NCI-H748 treated with DMSO at 0.1 percent for 48 hours (cell line): Measurements from ENCODE around the gene MRPS6.

ENCODE experiments used
- DNase-seq: peaks from one replicate; lab custom pipeline; 2025; lab: John Stamatoyannopoulos, UW

MRPS6 gene

DNA sequence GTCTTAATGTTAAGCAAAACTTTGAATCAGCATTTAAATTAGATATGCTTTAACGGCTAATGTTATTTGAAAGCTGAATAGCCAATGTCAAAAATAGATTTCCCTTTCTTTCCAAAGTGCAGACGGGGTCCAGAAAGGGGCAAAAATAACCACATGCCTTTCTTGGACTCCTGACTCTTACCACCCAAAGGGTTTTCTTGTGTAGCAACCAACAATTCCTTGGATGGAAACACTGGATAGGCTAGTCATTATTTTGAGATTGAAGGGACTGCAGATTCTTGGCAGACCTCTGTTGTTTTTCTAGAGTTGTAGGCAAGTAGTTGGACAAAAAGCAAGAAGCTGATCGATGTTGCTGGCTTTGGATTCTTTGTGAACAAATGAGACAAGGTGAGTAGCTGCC lies 107.0 kb downstream of the MRPS6 start:
- no peak for DNase-seq

DNA sequence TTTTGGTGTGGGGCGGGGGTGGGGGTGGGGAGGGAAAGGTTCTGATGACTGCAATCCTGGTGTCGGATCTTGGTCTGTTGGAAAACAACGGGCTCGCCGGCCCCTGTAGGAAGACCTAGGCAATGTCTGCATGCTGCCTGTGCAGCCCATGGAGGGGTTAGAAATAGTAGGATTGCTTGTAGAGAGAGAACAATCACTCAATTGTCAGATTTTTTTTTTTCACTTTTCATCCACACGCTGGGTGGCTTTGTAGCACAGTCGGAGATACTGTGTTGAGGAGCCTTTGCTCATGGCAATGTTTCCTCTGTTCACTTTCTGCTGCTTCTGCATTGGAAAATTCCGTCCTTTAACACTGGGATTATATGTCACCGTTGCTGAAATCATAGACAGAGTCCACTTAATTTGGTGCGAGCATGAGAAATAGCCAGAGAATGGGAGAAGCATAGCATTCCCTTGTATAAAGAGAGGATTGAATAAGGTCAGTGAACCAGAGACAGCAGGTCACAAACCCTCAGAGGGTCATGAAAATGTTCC lies 107.5 kb downstream of the MRPS6 start:
- DNase-seq = no peak

DNA sequence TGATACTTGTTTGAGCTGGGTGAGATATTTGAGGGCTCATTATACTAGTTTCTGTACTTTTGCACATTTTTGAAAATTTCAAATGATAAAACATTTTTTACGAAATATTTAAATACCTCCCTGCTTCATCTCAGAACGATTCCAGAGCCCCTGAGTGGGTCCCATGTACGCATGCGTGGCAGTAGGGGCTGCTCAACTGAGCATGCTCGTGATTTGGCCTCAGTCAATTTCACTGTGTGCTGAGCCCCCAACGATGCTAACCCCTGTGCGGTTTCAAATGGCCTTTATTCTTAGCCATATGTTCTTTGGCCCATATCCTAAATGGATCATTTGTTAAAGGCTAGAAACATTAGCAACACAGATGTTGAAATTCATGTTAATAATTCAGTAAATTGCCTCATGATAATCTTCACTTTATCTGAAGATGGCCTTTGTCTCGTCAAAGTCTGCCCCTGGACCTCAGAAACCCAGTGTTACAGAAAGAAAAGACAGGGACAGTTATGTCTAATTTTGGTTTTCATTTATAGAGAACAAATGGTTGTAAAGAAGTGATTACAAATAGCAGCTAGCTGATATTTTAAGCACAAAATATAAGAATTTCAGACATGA lies 108.2 kb downstream of the MRPS6 start:
- no peak for DNase-seq

DNA sequence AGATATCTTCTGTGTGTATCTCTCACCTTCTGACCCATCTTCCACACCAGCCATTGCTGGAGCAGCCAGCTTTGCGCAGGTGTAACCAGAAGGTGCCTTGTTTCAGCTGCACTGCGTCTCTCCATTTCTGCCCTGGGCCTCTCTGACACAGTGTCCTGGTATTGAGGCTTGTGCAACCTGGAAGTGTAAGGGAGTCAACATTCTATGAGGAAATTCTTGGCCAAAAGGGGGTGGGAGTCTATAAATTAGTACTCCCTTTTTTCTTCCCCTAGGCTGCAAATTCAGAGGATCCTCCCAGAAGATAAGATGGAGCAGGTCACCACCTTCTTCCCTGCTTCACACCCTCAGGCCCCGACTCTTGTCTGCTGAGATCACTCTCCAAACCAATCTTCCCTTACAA lies 109.1 kb downstream of the MRPS6 start:
- DNase-seq = no peak

DNA sequence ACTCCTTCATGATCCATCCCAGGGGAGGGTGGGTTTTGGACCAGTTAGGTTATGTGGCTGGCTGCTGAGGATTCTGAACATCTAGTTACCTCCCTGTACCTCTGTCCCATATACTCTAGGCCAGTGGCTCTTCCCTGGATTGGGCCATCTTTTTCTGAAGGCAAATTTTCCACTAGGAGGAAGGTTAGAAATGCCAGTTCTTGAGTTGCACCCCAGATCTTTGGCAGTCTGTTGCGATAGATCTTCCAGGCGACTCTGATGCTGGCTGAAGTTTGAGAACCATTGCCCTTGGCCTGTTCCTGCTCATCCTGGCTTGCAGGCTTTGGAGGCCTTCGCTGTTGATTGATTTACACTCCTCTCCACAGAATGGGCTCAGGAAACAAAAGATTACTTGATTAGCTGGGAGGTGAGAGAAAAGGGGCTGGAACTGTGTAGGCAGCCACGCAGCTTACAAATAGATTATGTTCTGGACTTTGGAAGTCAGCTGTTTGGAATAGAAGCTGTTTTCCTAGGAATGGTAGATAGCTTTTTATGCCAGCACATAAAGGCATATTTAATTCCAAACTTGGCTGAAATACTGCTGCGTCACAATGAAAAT lies 110.1 kb downstream of the MRPS6 start:
- DNase-seq = no peak

DNA sequence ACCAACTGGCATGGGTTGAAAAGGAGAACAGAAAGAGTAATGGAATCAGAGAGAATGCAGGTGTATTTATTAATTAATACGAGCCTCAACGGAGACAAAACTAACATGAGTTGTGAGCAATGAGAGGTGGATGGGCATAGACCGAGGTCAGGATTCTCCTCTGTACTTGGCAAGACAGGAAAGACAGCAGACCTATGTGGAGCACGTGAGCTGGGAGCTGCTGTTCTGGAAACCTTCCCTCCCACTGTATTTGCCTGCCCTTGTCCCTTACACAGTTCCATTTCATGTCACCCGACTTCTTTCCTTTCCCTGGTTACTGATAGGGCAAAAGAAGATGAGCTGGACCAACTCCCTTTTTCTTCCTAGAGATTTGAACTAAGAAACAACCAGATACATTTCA lies 110.9 kb downstream of the MRPS6 start:
- DNase-seq = no peak

DNA sequence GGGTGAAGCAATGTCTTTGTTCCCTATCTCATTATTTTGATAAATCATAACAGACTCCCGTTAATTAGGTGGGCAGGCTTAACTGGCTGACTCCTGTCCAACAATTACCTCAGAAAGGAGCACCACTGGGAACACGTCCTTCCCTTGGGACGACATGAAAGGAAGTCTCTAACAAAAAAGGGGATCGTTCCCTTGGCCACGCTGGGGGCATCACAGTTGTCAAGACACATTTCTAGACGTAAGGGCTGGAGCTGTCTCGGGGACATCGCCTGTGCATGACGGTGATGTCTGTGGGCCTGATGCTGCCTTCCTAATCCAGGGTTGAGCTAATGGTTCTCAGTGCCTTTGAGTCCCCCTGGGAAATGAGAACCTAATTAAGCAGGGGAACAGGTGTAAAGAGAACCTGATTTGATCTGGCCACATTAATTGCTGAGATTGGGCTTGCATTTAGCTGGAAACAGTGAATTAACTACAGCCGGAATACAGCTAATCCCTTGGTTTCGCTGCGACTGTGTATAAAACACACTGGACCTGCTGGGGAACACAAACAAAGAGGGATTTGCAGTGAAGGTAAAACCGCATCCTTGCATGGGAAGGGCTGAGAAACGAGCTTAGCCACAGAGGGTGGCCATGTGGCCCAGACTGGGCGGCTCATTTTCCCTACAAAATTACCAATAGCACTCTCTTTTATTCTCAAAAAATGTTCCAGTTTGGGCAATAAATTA lies 111.8 kb downstream of the MRPS6 start:
- no peak for DNase-seq

DNA sequence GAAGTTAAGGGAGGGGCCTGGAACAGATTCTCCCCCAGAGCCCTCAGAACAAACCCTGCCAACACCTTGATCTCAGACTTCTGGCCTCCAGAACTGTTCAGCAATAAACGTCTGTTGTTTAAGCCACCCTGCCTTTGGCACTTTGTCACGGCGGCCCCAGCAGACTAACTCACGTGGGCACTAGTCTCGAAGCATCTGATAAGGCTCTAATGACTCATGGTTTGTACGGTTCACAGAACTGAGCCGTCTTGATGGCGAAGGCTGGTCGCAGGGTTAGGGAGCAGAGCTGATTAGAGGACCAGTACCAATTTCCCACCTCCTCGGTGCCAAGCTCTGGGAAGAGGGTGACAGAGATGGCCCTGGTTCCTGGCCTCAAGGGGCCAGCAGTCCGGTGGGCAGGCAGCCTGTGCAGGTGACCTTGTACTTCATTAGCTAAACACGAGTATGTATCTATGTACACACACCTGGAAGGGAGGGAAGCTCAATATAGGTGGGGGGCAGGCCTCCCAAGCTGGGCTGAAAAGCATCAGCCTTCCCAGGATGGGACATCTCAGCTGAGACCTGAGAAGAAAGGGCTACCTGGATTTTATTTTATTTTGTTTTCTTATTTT lies 112.8 kb downstream of the MRPS6 start:
- no peak for DNase-seq

DNA sequence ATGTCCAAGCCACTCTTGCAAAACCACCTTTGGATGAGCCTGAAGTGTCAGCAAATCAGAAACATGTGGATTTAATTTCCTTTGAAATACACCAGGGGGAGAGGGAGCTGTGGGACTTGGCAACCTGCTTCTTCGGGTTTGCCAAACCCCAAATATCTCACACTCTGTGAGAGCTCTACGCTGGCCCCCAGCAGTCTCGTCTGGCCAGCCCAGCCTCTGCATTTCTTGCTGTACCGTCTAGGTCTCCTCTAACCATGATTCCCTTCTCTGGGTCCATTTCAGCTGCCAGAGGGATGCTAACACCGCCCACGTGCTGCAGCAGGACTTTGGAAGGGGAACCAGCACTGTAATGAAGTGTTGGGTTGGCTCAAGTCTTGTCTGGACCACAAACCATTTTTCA lies 114.6 kb downstream of the MRPS6 start:
- DNase-seq = no peak

DNA sequence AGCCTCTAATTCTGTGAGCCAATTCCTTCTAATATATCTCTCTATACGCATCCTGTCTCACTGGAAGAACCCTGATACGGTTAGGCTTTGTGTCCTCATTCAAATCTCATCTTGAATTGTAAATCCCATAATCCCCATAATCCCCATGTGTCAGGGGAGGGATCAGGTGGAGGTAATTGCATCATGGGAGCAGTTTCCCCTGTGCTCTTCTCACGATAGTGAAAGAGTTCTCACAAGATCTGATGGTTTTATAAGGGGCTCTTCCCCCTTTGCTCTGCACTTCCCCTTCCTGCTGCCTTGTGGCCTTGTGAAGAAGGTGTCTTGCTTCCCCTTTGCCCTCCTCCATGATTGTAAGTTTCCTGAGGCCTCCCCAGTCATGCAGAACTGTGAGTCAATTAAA lies 116.1 kb downstream of the MRPS6 start:
- no peak for DNase-seq

DNA sequence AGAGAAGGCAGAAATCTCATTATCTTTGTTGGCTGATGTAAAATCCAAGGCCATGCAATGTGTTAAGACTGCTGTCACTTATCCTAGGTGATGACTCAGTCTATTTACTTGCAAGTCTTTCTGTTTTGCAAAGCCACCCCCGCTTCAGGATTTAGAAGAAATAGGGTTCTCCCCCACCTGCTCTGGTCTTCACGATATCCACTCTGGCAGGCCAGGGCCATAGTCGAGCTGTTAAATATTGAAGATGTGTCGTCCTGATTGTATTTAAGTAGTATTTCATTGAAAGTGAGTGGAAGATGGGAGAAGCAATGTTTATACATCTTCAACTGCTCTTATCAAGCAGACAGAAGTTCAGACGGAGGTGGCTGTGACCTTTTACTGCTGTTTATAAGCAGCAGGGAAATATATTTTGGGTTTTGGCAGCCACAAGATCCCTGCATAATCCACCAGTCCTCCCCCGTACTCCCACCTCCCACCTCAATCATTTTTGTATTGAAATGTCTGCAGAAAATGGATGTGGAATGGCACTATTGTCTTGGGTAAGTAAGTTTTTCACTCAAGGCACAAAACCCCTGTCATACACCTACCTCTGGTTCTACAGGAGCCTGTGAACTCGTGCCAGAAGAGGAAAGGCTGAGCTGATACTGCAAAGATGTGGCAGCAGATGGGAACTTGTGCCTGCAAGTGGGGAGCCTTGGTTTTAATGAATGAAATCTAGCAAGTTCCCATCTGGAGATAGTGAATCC lies 117.4 kb downstream of the MRPS6 start:
- no peak for DNase-seq

DNA sequence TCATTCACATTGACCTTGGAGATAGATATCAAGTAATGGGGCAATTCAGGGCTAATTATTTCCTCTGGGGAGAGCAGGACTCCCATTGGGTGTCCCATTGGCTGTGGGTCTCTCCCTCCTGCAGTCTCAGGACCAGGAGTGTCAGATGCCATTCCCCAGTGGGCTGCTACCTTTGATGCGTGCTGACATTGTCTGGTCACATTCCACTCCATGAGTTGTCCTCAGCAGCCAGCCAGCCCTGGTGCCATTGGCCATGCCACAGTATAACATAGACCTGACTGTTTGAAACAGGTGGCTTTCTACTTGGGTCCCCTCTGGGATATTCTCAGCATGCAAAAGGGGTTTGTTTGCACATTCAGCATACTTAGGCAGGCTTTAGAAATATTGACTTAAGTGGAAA lies 118.5 kb downstream of the MRPS6 start:
- no peak for DNase-seq
